Epithelial cell of esophagus (primary cell): ENCODE results near the gene CYBA.
A peak's percentile ranks its signal among the peaks of the same experiment; 100 is the strongest.

Source experiments
- DNase-seq: peaks from one replicate; pipeline ENCODE4 v3.0.0; 2010; ENCODE audit warnings: low read depth
- H3K4me3 ChIP-seq: 2 replicates; pipeline ENCODE4 v1.5.1; 2011; ENCODE audit warnings: mild to moderate bottlenecking, low read length, control low read depth
- TF ChIP-seq, protein P1 (sequence below): IDR thresholded peaks from 2 replicates; pipeline ENCODE4 v1.5.1; 2011; ENCODE audit warnings: low read depth, mild to moderate bottlenecking, low read length, control low read depth, inconsistent platforms; ENCODE audit not compliant: insufficient read depth; ENCODE audit errors: missing control alignments

Gene CYBA

DNA sequence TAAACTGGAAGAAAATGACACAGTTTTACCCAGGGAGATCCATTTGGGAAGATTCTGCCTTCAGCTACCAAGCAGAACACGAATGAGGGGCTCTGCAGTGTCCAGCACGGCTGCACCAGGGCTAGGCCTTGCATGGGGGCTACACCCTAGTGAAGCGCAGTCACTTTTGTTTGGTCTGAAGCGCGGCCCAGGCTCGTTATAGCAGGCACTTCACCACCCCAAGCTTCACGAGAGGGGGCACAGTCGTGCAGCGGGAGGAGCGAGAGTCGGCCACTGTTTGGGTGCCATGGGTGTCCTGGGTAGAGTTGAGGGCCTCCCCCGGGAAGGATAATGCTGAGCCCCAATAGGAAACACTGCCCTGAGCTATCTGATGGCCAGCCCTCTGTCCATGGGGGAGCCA, 34.1 kb downstream of the CYBA start:
- TF ChIP-seq, protein P1, sequence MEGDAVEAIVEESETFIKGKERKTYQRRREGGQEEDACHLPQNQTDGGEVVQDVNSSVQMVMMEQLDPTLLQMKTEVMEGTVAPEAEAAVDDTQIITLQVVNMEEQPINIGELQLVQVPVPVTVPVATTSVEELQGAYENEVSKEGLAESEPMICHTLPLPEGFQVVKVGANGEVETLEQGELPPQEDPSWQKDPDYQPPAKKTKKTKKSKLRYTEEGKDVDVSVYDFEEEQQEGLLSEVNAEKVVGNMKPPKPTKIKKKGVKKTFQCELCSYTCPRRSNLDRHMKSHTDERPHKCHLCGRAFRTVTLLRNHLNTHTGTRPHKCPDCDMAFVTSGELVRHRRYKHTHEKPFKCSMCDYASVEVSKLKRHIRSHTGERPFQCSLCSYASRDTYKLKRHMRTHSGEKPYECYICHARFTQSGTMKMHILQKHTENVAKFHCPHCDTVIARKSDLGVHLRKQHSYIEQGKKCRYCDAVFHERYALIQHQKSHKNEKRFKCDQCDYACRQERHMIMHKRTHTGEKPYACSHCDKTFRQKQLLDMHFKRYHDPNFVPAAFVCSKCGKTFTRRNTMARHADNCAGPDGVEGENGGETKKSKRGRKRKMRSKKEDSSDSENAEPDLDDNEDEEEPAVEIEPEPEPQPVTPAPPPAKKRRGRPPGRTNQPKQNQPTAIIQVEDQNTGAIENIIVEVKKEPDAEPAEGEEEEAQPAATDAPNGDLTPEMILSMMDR, result no peak
- no peak overlapping the region for H3K4me3 ChIP-seq
- no peak for DNase-seq

DNA sequence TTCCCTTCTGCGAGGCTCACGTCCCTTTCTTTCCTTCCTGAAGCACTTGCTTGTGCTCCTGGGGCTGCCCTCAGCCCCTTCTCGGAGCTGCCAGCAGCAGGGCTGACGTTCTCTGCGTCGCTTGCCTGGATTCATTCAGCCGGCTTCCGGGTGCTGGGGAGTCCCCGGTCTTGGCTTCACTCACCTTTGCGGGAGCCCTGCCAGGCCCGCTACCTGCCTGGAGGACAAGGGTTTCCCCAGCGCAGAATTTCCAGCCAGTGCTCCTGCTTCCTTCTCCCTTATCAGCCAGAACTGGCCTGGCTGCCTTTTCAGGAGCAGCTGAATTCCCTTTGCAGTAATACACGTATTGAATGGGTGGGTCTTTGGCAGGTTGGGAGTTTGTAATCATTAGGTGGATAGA, 34.5 kb downstream of the CYBA start:
- H3K4me3 ChIP-seq, result no peak overlapping the region
- DNase-seq, result peak; percentile 75
- TF ChIP-seq, protein P1, result no peak

DNA sequence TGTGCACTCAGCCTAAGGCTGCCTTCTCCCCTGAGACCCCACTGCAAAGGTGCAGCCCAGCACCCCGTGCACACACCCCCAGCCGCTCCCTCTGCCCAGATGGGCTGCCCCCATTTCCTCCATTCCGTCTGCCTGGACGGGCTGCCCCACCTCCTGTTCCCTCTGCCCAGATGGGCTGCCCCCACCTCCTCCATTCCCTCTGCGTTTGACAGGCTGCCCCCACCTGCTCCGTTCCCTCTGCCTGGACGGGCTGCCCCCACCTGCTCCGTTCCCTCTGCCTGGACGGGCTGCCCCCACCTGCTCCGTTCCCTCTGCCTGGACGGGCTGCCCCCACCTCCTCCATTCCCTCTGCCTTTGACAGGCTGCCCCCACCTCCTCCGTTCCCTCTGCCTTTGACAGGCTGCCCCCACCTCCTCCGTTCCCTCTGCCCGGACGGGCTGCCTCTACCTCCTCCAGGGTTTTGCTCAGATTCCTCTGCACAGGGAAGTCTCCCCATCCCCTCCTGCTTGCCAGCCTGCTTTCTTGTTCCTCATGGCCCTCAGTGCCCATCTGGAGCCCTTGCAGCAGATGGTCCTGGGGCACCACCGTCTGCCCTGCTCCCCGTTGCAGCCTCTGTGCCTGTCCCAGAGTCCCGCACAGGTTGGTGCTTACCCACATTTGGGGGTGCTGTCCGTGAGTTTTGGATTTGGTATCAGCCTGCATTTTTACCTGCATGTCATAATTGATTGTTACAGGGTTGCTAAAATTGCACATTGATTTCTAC, 35.9 kb downstream of the CYBA start:
- TF ChIP-seq, protein P1, result no peak
- H3K4me3 ChIP-seq, result no peak overlapping the region
- DNase-seq, result no peak

DNA sequence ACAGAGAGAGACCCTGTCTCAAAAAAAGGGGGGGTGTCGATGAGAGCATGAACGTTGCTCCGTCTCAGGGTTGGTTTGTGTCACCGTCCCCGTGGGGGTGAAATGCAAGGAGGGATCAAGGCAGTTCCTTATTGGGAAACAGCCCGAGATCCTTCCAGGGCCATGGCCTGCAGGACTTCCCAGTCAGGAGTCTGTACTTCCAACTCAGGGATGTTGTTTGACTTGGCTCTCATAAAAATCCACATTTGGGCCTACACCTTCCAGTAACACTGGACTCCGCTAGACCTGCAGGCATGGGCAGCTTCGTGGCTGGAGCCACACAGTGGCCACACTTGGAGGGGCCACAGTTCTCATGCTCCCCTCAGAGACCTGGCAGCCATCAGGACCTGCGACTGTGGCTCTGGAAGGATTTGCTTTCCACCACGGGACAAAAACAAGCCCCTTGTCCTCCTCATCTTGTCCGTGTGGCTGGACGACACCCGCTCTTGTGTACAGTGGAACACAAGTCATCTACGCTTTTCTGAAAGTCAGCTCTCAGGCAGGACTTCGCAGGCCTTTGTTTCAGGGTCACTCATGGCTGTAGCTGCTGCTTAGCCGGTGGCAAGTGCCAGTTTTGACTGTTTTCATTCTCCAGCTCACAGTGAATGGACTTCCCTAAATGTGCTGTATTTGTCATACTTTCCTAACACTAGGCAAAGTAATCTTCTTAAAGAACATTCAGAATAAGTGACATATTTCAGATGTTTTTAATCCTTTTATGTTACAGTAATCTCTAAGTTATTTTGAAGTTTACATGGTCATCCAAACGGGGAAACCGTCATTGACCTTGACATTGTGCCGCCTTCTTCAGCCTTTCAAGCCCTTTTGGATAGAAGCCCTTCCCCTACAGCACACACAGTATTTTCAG, 36.7 kb downstream of the CYBA start:
- H3K4me3 ChIP-seq, result no peak overlapping the region
- TF ChIP-seq, protein P1, result no peak
- no peak for DNase-seq

DNA sequence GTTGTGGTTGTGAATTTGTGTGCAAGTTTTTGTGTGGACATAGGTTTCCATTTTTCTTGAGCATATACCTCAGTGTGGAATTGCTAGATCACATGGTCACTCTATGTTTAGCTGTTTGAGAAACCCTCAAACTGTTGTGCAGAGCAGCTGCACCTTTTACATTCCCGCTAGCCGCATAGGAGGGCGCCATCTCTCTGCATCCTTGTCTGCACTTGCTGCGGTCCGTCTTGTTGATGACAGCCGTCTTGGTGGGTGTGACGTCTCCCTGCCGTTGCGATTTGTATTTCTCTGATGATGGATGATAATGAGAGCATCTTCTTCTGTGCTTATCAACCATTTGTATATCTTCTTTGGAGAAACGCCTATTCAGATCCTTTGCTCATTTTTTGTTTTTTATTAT, 37.6 kb downstream of the CYBA start:
- no peak for DNase-seq
- TF ChIP-seq, protein P1, result no peak

DNA sequence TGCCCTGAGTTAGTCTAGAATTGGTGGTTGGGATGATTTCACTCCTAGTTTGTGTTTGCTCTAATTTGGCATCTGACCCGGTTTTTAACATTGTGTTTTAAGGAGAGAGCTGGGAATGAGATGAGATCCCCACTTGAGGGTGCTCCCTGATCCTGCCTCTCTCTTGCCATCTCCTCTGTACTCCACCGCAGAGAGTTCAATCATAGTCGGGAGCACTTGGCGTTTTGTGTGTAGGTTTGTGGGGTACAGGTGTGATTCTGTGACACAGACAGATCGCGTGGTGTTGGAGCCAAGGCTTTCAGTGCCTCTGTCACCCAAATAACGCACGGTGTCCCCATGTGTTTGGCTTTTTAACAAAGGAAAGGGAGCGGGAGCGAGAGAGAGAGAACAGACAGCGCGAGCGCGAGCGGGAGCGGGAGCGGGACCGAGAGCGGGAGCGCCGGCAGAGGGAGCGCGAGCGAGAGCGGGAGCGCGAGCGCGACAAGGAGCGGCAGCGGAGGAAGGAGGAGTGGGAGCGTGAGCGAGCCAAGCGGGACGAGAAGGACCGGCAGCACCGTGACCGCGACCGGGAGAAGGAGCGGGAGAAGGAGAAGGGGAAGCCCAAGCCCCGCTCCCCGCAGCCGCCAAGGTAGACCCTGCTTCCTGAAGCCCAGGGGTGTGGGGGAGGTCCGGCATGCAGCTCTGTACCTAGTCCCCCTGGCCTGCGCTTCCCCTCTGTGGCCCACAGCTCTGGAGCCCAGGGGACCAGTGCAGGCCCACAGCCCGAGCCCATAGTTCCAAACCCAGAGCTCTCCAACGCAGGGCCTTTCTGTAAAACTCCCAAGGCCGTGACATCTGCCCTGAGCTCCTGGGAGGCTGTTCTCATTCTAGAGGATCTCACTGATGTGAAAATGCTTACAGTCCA, 39.7 kb downstream of the CYBA start:
- no peak overlapping the region for H3K4me3 ChIP-seq
- TF ChIP-seq, protein P1, result no peak
- DNase-seq, result no peak

More for the DNA sequence above, 37.6 kb downstream of the CYBA start:
- no peak overlapping the region for H3K4me3 ChIP-seq
